GM21526 (cell line): ENCODE measurements around the gene CDT1.

ENCODE experiments used
- ATAC-seq: cut with Tn5 transposase; IDR thresholded peaks from one replicate; pipeline ENCODE4 v1.9.1; 2021; ENCODE audit warnings: moderate library complexity; ENCODE audit not compliant: unreplicated experiment, low FRiP score

Gene CDT1

GRCh38 chr16:88854306-88855111, 50.9 kb downstream of the CDT1 start:
- ATAC-seq = no peak

DNA sequence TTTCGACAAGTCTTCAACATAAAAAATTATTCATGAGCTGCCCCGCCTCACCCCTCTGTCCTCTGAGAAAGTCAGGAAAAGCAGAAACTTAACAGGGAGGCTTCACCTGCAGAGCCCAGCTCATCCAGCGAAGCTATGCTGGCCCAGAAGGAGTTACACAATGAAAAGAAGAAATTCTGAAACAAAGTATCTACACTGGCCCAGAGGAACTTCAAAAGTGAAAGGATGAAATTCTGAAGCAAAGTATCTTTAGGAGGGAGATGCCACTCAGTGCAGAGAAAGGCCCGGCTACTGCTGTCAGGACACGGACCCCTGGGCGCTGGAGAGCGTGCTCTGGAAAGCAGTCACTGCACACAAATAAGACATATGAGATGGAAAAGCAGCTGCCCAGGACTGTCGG, 51.6 kb downstream of the CDT1 start:
- ATAC-seq = no peak

DNA sequence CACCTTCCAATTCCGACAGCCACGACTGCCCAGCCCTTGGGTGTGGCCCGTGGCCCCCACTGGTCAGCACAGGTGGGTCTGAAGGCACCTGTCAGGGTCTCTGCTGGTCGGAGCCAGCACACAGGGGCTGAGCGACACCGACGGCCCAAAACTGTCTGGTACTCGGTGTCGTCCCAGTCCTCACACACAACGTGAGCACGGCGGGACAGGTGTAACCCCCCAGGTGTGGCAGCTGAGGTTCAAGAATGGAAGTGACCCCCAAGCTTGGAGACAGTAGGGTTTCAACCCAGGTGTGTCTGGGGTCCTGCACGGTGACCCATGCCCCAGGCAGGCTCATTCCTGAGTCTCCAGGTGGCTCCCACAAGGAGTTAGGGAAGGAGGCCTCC, 52.1 kb downstream of the CDT1 start:
- ATAC-seq = no peak

GRCh38 chr16:88856122-88856827, 52.7 kb downstream of the CDT1 start:
- no peak for ATAC-seq

DNA sequence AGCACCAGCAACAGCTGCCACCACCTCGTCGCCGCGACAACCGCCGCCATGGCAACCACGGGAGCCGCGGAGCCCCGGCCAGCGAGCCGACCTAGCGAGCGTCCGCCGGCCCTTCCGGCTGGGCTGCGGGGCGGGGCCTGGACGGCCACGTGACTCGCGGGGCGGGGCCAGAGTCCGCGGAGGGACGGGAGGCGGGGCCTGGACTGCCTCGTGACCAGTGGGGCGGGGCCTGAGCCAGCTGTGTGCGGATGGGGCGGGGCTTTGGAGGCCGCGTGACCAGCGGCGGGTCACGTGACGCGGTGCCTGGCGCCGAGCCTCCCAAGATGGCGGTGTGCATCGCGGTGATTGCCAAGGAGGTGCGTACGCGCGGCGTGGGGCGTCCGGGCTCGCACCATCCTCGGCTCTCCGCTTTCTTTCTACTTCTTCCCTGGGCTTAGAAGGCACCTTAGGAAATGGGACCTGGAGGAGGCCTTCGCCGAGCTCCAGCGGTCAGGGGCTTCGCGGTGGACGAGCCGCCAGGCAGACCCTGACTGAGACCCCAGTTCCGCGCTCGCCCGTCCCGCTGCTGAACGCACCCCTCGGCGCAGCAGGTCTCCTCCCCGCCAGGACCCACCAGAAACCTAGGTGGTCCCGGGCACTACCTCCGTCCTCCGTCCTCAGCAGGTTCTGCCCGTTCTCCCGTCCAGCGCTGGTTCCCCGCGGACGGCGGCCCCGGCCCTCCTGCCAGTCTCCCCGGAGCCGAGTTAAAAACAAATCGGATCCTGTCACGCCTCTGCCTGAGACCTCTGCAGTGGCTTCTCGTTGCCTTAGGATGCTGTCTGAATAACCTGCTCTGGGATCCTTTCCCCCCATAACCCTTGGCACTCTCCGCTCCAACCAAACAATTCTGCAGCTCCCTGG, 53.5 kb downstream of the CDT1 start, which contains the start of the genes GALNS and TRAPPC2L:
Gene GALNS (minus strand): TSS at position 120 of the 900 bp plus-strand sequence. CDS start 70 bp downstream, at position 50.
Gene TRAPPC2L (plus strand): TSS at position 300 of the 900 bp plus-strand sequence. CDS start 24 bp downstream, at position 324.
- peak; percentile 70 for ATAC-seq

GRCh38 chr16:88857728-88858339, 54.2 kb downstream of the CDT1 start:
- ATAC-seq = no peak
